GM23338 (cell line): Measurements from ENCODE around the gene IRF2. TPM values are rescaled to one million over a fixed set of nuclear protein-coding genes. Genes with fewer than 3 reads are reported as not detected.

ENCODE experiments used
- CREB1 ChIP-seq: fragments of 250-450 bp; sonication (Bioruptor Pico); IDR thresholded peaks from 2 replicates; pipeline ENCODE4 v1.5.0; 2020; ENCODE audit warnings: low read depth, mild to moderate bottlenecking, moderate library complexity
- EZH2 ChIP-seq: fragments of 200-600 bp; sonication (generic); IDR thresholded peaks from one replicate; pipeline ENCODE4 v1.8.0; 2017; ENCODE audit warnings: antibody characterized with exemption, mild to moderate bottlenecking, low read depth; ENCODE audit not compliant: unreplicated experiment
- EZH2phosphoT487 ChIP-seq: fragments of 200-600 bp; sonication (generic); IDR thresholded peaks from one replicate; pipeline ENCODE4 v1.8.1; 2018; ENCODE audit warnings: antibody characterized with exemption; ENCODE audit not compliant: unreplicated experiment
- NANOG ChIP-seq: IDR thresholded peaks from 2 replicates; pipeline ENCODE4 v1.6.1; 2016; ENCODE audit warnings: antibody characterized with exemption, borderline replicate concordance
- POLR2AphosphoS5 ChIP-seq: IDR thresholded peaks from 2 replicates; pipeline ENCODE4 v1.6.1; 2016; ENCODE audit warnings: antibody characterized with exemption, low read depth
- STAT1 ChIP-seq: IDR thresholded peaks from one replicate; pipeline ENCODE4 v1.6.1; 2016; ENCODE audit warnings: antibody characterized with exemption; ENCODE audit not compliant: unreplicated experiment
- polyA plus RNA-seq: library from polyadenylated mRNA; unstranded; fragments of >200 nt; fragmentation: Nextera tagmentation; extraction: Ambion mirVana; gene quantifications from 2 replicates; pipeline ENCODE4 v1.2.1, GENCODE V29; 2016
- total RNA-seq: library from RNA; depleted of rRNA; stranded (reverse); fragments of >200 nt; shearing (Covaris generic); gene quantifications from 2 replicates; pipeline ENCODE4 v1.2.3, GENCODE V29; 2014
- TF ChIP-seq, protein P1 (sequence below): fragments of 250-450 bp; sonication (Bioruptor Pico); IDR thresholded peaks from 2 replicates; pipeline ENCODE4 v1.5.0; 2020; ENCODE audit warnings: mild to moderate bottlenecking, moderate library complexity
- TF ChIP-seq, protein P2 (sequence below), 2 experiments: fragments of 200-600 bp in 1 of 2; sonication (generic) in 1 of 2; conservative IDR thresholded peaks; 2 replicates each; pipeline versions ENCODE4 v1.5.1 to v1.6.1; 2016 to 2017; ENCODE audit warnings: antibody characterized with exemption in 2 of 2, low read depth in 2 of 2, mild to moderate bottlenecking in 2 of 2, moderate library complexity in 1 of 2
- TF ChIP-seq, protein P3 (sequence below): IDR thresholded peaks from 2 replicates; pipeline ENCODE4 v1.6.1; 2016; ENCODE audit warnings: antibody characterized with exemption

Gene IRF2
- total and polyA plus RNA-seq, 2 experiments from 2014 or later: 14.7 to 15.0 TPM

DNA sequence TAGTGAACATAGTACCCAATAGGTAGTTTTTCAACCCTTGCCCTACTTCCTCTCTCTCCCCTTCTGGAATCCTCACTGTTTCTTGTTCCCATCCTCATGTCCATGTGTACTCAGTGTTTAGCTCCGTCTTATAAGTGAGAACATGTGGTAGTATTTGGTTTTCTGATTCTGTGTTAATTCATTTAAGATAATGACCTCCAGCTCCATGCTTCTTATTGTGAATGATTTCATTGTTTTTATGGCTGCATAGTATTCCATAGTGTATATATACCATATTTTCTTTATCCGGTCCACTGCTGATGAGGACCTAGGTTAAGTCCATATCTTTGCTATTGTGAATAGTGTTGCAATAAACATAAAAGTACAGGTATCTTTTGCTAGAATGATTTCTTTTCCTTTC lies 31.0 kb downstream of the IRF2 start (continued):
- TF ChIP-seq, protein P1, sequence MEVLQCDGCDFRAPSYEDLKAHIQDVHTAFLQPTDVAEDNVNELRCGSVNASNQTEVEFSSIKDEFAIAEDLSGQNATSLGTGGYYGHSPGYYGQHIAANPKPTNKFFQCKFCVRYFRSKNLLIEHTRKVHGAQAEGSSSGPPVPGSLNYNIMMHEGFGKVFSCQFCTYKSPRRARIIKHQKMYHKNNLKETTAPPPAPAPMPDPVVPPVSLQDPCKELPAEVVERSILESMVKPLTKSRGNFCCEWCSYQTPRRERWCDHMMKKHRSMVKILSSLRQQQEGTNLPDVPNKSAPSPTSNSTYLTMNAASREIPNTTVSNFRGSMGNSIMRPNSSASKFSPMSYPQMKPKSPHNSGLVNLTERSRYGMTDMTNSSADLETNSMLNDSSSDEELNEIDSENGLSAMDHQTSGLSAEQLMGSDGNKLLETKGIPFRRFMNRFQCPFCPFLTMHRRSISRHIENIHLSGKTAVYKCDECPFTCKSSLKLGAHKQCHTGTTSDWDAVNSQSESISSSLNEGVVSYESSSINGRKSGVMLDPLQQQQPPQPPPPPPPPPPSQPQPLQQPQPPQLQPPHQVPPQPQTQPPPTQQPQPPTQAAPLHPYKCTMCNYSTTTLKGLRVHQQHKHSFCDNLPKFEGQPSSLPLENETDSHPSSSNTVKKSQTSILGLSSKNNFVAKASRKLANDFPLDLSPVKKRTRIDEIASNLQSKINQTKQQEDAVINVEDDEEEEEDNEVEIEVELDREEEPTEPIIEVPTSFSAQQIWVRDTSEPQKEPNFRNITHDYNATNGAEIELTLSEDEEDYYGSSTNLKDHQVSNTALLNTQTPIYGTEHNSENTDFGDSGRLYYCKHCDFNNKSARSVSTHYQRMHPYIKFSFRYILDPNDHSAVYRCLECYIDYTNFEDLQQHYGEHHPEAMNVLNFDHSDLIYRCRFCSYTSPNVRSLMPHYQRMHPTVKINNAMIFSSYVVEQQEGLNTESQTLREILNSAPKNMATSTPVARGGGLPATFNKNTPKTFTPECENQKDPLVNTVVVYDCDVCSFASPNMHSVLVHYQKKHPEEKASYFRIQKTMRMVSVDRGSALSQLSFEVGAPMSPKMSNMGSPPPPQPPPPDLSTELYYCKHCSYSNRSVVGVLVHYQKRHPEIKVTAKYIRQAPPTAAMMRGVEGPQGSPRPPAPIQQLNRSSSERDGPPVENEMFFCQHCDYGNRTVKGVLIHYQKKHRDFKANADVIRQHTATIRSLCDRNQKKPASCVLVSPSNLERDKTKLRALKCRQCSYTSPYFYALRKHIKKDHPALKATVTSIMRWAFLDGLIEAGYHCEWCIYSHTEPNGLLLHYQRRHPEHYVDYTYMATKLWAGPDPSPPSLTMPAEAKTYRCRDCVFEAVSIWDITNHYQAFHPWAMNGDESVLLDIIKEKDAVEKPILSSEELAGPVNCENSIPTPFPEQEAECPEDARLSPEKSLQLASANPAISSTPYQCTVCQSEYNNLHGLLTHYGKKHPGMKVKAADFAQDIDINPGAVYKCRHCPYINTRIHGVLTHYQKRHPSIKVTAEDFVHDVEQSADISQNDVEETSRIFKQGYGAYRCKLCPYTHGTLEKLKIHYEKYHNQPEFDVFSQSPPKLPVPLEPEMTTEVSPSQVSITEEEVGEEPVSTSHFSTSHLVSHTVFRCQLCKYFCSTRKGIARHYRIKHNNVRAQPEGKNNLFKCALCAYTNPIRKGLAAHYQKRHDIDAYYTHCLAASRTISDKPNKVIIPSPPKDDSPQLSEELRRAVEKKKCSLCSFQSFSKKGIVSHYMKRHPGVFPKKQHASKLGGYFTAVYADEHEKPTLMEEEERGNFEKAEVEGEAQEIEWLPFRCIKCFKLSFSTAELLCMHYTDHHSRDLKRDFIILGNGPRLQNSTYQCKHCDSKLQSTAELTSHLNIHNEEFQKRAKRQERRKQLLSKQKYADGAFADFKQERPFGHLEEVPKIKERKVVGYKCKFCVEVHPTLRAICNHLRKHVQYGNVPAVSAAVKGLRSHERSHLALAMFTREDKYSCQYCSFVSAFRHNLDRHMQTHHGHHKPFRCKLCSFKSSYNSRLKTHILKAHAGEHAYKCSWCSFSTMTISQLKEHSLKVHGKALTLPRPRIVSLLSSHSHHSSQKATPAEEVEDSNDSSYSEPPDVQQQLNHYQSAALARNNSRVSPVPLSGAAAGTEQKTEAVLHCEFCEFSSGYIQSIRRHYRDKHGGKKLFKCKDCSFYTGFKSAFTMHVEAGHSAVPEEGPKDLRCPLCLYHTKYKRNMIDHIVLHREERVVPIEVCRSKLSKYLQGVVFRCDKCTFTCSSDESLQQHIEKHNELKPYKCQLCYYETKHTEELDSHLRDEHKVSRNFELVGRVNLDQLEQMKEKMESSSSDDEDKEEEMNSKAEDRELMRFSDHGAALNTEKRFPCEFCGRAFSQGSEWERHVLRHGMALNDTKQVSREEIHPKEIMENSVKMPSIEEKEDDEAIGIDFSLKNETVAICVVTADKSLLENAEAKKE (CRISPR knock-in tag): no peak
- TF ChIP-seq EZH2 (no peak), NANOG (no peak), STAT1 (no peak), CREB1 (CRISPR knock-in tag) (no peak), POLR2AphosphoS5 (no peak), EZH2phosphoT487 (no peak)
- TF ChIP-seq, protein P2, sequence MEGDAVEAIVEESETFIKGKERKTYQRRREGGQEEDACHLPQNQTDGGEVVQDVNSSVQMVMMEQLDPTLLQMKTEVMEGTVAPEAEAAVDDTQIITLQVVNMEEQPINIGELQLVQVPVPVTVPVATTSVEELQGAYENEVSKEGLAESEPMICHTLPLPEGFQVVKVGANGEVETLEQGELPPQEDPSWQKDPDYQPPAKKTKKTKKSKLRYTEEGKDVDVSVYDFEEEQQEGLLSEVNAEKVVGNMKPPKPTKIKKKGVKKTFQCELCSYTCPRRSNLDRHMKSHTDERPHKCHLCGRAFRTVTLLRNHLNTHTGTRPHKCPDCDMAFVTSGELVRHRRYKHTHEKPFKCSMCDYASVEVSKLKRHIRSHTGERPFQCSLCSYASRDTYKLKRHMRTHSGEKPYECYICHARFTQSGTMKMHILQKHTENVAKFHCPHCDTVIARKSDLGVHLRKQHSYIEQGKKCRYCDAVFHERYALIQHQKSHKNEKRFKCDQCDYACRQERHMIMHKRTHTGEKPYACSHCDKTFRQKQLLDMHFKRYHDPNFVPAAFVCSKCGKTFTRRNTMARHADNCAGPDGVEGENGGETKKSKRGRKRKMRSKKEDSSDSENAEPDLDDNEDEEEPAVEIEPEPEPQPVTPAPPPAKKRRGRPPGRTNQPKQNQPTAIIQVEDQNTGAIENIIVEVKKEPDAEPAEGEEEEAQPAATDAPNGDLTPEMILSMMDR (conservative IDR thresholded peaks at IDR 0.05; ENCODE audit: low read depth in 2 of 2): no peak
- TF ChIP-seq, protein P3, sequence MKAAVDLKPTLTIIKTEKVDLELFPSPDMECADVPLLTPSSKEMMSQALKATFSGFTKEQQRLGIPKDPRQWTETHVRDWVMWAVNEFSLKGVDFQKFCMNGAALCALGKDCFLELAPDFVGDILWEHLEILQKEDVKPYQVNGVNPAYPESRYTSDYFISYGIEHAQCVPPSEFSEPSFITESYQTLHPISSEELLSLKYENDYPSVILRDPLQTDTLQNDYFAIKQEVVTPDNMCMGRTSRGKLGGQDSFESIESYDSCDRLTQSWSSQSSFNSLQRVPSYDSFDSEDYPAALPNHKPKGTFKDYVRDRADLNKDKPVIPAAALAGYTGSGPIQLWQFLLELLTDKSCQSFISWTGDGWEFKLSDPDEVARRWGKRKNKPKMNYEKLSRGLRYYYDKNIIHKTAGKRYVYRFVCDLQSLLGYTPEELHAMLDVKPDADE: no peak
